HG03095 (cell line): Measurements from ENCODE around the gene ANKRD33B.
"Not testable (repeated sequence)": the region's sequence is repeated elsewhere in the genome, so short reads cannot be mapped to it uniquely, and the experiment has no call there.

ENCODE experiments used
- ATAC-seq: cut with Tn5 transposase; IDR thresholded peaks from one replicate; pipeline ENCODE4 v1.9.1; 2021; ENCODE audit warnings: moderate library complexity; ENCODE audit not compliant: unreplicated experiment

Gene ANKRD33B

GRCh38 chr5:10653751-10654400 lies 90.0 kb downstream of the ANKRD33B start:
- ATAC-seq, result no peak

GRCh38 chr5:10654566-10654965 lies 90.7 kb downstream of the ANKRD33B start:
- no peak for ATAC-seq

- ATAC-seq, result no peak
Measured at GRCh38 chr5:10655161-10655971, 91.5 kb downstream of the ANKRD33B start.

GRCh38 chr5:10655972-10656830 lies 92.3 kb downstream of the ANKRD33B start:
- ATAC-seq, result no peak

- ATAC-seq, result no peak
Measured at GRCh38 chr5:10658265-10658664, 94.4 kb downstream of the ANKRD33B start.

GRCh38 chr5:10660135-10660534 lies 96.3 kb downstream of the ANKRD33B start:
- ATAC-seq, result no peak

GRCh38 chr5:10660720-10661387 lies 97.0 kb downstream of the ANKRD33B start:
- no peak for ATAC-seq

- no peak for ATAC-seq
Measured at GRCh38 chr5:10661401-10661800, 97.5 kb downstream of the ANKRD33B start.

- ATAC-seq, result no peak
Measured at GRCh38 chr5:10662083-10662482, 98.2 kb downstream of the ANKRD33B start.

GRCh38 chr5:10662661-10663488 lies 99.0 kb downstream of the ANKRD33B start:
- ATAC-seq, result no peak

GRCh38 chr5:10663489-10664179 lies 99.8 kb downstream of the ANKRD33B start:
- ATAC-seq, result no peak

GRCh38 chr5:10664180-10664769 lies 100.4 kb downstream of the ANKRD33B start:
- ATAC-seq, result not testable (repeated sequence)

- ATAC-seq, result no peak
Measured at GRCh38 chr5:10665799-10666198, 101.9 kb downstream of the ANKRD33B start.

GRCh38 chr5:10666531-10667299 lies 102.8 kb downstream of the ANKRD33B start:
- no peak for ATAC-seq

- no peak for ATAC-seq
Measured at GRCh38 chr5:10667431-10668057, 103.7 kb downstream of the ANKRD33B start.

GRCh38 chr5:10668697-10669096 lies 104.8 kb downstream of the ANKRD33B start:
- ATAC-seq, result no peak

- ATAC-seq, result no peak
Measured at GRCh38 chr5:10669983-10670382, 106.1 kb downstream of the ANKRD33B start.
